Activated CD4-positive, alpha-beta T cell treated with anti-CD3 and anti-CD28 coated beads, Interleukin-2, amount 10 ng/mL, durations not matched to agents 7 days and 5 days (primary cell): Measurements from ENCODE around the gene DNAAF5. TPM values are rescaled to one million over a fixed set of nuclear protein-coding genes. Genes with fewer than 3 reads are reported as not detected.

Experiments used
- CTCF ChIA-PET: fragments of 350-600 bp; sonication (Branson Sonifier 250); formaldehyde crosslinking; loops from one replicate; lab custom pipeline; 2021; ENCODE audit warnings: antibody characterized with exemption; lab: Charles Lee
- POLR2A ChIA-PET: fragments of 350-600 bp; sonication (Branson Sonifier 250); formaldehyde crosslinking; loops from one replicate; lab custom pipeline; 2021; ENCODE audit warnings: antibody characterized with exemption; lab: Charles Lee
- DNase-seq: peaks from one replicate; pipeline ENCODE4 v3.0.0-alpha.2; 2020
- H3K27ac Mint-ChIP-seq: one replicate; pipeline ENCODE4 v1.8.0; 2021; ENCODE audit warnings: mild to moderate bottlenecking, moderate library complexity, mixed read lengths
- H3K27me3 Mint-ChIP-seq: one replicate; pipeline ENCODE4 v1.8.0; 2021; ENCODE audit warnings: mixed read lengths
- H3K36me3 Mint-ChIP-seq: one replicate; pipeline ENCODE4 v1.8.0; 2021; ENCODE audit warnings: low read depth, mixed read lengths
- H3K4me1 Mint-ChIP-seq: one replicate; pipeline ENCODE4 v1.8.0; 2021; ENCODE audit warnings: mixed read lengths
- H3K4me3 Mint-ChIP-seq: one replicate; pipeline ENCODE4 v1.8.0; 2021; ENCODE audit warnings: mild to moderate bottlenecking, moderate library complexity, mixed read lengths
- H3K9me3 Mint-ChIP-seq: one replicate; pipeline ENCODE4 v1.8.0; 2021; ENCODE audit warnings: mixed read lengths
- total RNA-seq, 2 experiments: library from RNA; stranded (reverse); gene quantifications; one replicate each; pipeline ENCODE4 v1.2.3, GENCODE V29; 2021

Gene DNAAF5
- total RNA-seq, 2 experiments from 2014 or later, result 21.0 to 23.8 TPM

DNA sequence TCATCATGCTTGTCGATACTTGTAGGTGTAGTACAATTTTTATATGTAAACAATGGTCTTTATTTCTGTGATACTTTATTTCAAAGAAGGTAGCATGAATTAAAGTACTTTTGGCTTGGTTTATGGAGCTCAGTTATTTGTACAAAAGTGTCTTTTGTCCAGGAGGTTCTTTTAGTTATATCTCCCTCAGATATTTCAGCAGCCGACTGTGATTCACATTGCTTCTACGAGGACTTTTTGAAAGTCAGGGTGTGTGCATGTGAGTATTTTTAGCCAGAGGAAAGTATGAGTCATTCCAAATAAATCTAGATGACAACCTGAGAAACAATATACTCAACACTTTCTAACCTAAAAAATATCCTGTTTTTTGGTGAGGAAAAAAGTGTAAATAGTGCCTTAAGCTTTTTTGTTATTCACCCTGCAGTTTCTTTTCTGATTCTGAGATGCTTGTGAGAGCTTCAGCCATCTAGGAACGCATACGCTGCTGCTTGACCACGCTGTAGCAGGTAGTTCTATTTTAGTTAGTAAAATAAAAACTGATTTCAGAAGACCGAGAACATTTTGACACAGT, 105.2 kb downstream of the DNAAF5 start:
- CTCF ChIA-PET, result interaction anchor here (0.6 to 1.7 kb wide), 4 partner anchors 8 to 17 kb away, joined by 3 to 5 read pairs (median 4); no protein-coding TSS in a partner anchor
- POLR2A ChIA-PET, result interaction anchor here (0.6 kb wide), 1 partner anchor 70 kb away, joined by 3 read pairs; no protein-coding TSS in a partner anchor
- peak; percentile 31 for DNase-seq
- H3K4me3 Mint-ChIP-seq, result peak overlapping the region; percentile 70
- no peaks in the 10 kb centered on the region for H3K9me3 Mint-ChIP-seq
- H3K36me3 Mint-ChIP-seq, result peaks cover 13% of the 10 kb centered on the region
- peak overlapping the region; percentile 95 for H3K27ac Mint-ChIP-seq
- no peaks in the 10 kb centered on the region for H3K27me3 Mint-ChIP-seq
- peaks cover 60% of the 10 kb centered on the region for H3K4me1 Mint-ChIP-seq

DNA sequence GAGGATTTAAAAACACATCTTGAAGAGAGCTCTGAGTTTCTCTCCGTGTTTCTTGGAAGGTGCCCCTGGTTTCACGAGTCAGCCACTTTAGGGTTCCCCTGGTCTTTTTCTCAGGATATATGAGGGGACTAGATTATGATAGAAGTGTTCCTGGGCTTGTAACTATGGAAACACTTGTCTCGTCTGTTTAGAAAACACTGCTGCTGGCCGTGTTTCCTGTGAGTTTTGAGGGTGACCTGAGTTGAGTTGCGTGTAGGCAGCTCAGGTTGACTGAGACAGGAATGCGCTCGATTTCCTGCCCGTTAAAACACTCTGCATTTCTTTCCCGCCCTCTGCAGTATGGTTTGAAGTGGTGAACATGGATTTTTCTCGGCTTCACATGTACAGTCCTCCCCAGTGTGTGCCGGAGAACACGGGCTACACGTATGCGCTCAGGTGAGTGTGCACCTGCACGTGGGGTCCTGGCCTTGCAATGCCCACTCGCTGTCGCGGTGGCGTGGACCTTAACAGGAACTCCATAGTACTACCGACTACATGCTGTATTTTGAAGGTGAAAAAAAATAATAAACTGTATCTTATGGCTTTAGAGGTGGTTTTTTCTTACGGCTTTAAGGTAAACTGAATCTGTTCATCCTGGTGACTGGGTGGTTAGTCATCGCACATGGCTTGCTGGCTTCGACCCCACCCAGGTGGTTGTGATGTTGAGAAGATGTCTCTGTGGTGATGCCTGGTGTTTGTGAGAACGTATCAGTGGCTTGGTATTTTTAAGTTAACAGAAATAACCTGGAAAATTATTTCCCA, 105.9 kb downstream of the DNAAF5 start, which contains the start of gene SUN1:
SUN1 (plus strand) TSS at position 310 of the 801 bp plus-strand sequence; CDS start at position 359, 49 bp downstream.
- Mint-ChIP-seq H3K9me3 (no peaks in the 10 kb centered on the region), H3K4me3 (peak within 1 kb of the TSS; percentile 70), H3K36me3 (peaks cover 13% of the 10 kb centered on the region), H3K27ac (peak within 1 kb of the TSS; percentile 95), H3K4me1 (peaks cover 57% of the 10 kb centered on the region), H3K27me3 (no peaks in the 10 kb centered on the region)
- peak; percentile 81 for DNase-seq
- POLR2A ChIA-PET, result interaction anchor here (0.6 kb wide), 1 partner anchor 69 kb away, joined by 3 read pairs; no protein-coding TSS in a partner anchor
- CTCF ChIA-PET, result interaction anchor here (0.6 to 1.7 kb wide), 6 partner anchors 8 to 570 kb away, joined by 3 to 5 read pairs (median 4); no protein-coding TSS in a partner anchor

DNA sequence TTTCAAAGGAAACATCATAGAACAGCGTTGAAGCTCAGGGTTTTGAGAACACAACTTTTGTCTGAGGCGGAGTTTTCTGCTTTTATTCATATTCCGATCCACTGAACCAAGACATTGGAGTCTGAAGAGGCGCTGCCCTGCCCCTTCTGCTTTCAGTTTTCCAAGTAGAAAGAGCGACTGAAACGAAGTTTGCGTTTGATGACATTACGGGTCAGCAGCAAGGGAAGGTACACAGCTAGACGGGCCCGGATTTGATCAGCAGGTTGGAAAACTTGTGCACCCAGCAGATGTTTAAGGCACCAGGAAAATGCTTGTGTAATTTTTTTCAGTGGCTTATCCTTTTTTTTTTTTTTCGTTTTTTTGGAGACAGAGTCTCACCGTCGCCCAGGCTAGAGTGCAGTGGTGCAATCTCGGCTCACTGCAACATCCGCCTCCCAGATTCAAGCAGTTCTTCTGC, 106.5 kb downstream of the DNAAF5 start:
- CTCF ChIA-PET, result interaction anchor here (0.9 to 1.7 kb wide), 3 partner anchors 16 to 571 kb away, joined by 3 to 4 read pairs (median 4); no protein-coding TSS in a partner anchor
- POLR2A ChIA-PET, result no interaction called here
- Mint-ChIP-seq H3K27me3 (no peaks in the 10 kb centered on the region), H3K9me3 (no peaks in the 10 kb centered on the region), H3K27ac (peak overlapping the region; percentile 95), H3K4me1 (peaks cover 57% of the 10 kb centered on the region), H3K36me3 (peaks cover 13% of the 10 kb centered on the region), H3K4me3 (peak overlapping the region; percentile 70)
- no peak for DNase-seq

DNA sequence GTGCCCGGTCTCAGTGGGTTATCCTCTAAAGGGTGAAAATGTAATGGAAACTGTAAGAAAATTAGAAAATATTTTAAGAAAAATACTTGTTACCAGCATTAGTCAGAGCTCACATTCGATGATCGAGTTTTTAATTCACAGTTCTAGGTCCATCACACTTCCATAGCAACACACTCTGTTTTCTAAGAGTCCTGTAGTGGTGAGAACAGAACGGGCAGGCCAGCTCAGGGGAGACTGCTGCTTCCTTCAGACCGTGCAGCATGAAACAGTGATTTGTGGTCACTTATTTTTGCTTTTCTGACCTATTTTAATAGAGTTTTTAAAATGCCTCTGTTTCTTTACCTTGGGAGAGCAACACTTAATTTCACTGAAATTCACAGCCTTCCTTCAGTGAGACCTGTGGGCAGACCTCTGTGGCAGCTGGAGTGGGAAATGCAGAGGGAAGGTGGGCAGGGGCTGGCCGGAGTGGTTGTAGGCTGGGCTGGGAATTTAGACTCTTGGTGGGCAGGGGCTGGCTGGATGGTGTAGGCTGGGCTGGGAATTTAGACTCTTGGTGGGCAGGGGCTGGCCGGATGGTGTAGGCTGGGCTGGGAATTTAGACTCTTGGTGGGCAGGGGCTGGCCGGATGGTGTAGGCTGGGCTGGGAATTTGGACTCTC, 107.2 kb downstream of the DNAAF5 start:
- Mint-ChIP-seq H3K4me1 (peaks cover 53% of the 10 kb centered on the region), H3K27ac (peak overlapping the region; percentile 95), H3K4me3 (no peak overlapping the region), H3K9me3 (no peaks in the 10 kb centered on the region), H3K27me3 (no peaks in the 10 kb centered on the region), H3K36me3 (peaks cover 15% of the 10 kb centered on the region)
- no peak for DNase-seq
- ChIA-PET CTCF (interaction anchor here (1.4 to 1.7 kb wide), 2 partner anchors 15 to 27 kb away, joined by 4 read pairs; no protein-coding TSS in a partner anchor), POLR2A (interaction anchor here (0.6 kb wide), 1 partner anchor 238 kb away, joined by 3 read pairs; no protein-coding TSS in a partner anchor)

DNA sequence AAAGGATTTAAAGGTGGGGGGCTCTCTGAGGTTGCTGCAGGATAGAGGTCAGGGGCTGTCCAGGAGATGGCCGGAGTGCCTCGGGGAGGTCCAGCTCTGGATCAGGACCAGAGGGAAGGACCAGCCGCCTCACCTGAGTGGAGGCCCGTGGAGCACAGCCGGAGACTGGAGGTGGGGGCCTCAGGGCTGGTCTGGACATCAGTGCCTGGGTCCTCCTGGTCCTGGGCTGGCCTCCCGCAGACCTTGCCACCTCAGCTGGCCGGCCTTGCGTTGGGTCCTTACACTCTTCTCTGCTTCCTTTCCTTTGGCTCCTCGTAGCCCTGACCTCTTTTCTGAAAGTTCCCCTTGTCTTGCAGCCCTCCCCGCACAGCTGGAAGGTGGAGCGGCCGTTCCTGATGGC, 107.8 kb downstream of the DNAAF5 start:
- Mint-ChIP-seq H3K36me3 (peaks cover 19% of the 10 kb centered on the region), H3K27ac (no peak overlapping the region), H3K4me3 (no peak overlapping the region), H3K9me3 (no peaks in the 10 kb centered on the region), H3K27me3 (no peaks in the 10 kb centered on the region), H3K4me1 (peaks cover 49% of the 10 kb centered on the region)
- no peak for DNase-seq
- ChIA-PET CTCF (no interaction called here), POLR2A (no interaction called here)

DNA sequence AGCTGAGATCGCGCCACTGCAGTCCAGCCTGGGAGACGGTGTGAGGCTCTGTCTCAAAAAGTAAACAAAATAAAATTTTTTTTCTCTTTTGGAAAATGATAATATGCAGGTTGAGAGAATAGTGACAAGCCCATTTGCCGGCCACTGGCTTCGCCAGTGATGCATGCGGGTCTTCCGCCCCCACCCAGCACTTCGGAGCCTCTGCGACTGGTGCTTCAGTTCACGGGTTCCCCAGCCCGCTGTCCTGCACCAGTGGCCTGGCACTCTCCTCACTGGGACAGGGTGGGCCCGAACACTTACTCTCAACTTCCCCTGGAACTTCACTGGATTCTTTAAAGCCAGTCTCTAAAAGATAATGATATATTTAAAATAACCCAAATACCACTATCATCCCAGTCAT, 108.5 kb downstream of the DNAAF5 start:
- Mint-ChIP-seq H3K36me3 (peaks cover 24% of the 10 kb centered on the region), H3K4me3 (no peak overlapping the region), H3K4me1 (peaks cover 47% of the 10 kb centered on the region), H3K27me3 (no peaks in the 10 kb centered on the region), H3K9me3 (no peaks in the 10 kb centered on the region), H3K27ac (no peak overlapping the region)
- no peak for DNase-seq
- CTCF ChIA-PET, result no interaction called here
- POLR2A ChIA-PET, result no interaction called here

DNA sequence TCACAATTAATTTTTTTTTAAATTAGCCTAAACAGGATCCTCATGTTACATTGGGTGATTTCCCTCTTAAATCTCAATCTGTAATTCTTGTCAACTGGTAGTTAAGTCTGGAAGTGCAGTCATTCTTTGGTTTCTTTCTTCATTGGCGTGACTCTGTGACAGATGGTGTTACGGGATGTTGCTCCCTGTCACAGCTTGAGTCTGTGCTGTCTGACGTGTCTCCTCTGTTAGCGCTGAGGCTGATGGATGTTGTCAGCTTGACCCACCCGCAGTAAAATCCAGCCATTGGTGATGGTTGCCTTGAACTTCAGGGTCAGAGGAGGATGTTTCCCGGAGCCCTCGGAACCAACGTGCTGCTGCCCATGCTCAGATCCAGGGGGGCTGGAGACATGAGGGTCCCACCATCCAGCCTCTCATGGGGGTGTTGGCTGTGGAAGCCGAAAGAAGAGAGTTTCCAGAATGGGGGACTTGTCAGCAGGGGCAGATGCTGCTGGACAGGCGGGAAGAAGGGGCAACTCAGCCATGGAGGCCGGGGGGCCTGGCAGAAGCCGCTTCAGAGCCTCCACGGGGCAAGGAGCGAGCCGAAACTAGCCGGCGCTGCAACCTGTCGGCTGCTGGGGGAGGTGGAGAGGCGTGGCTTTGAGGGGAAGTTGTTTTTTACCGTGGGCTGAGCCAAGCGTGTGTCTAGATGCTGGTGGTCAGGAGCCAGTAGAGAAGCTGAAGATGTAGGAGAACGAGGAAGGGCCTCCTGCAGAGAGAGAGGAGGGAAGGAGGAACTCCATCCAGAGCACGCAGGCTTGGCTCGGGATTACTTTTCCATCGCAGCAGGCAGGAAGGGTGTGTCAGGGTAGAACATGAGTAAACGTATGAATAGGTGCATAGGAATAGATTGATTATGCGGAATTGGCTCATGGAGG, 109.2 kb downstream of the DNAAF5 start:
- Mint-ChIP-seq H3K27ac (peak overlapping the region; percentile 38), H3K9me3 (no peaks in the 10 kb centered on the region), H3K4me3 (no peak overlapping the region), H3K4me1 (peaks cover 40% of the 10 kb centered on the region), H3K27me3 (no peaks in the 10 kb centered on the region), H3K36me3 (peaks cover 25% of the 10 kb centered on the region)
- ChIA-PET CTCF (interaction anchor here (1.1 to 1.3 kb wide), 2 partner anchors 19 to 37 kb away, joined by 3 to 4 read pairs; no protein-coding TSS in a partner anchor), POLR2A (no interaction called here)
- no peak for DNase-seq

Other genes with a start within 250 kb of the DNAAF5 start
- gene PDGFA, start 206.9 kb upstream of the DNAAF5 start, total RNA-seq, result under 1 TPM; 0.37 to 0.46 TPM
- 10 to 100 TPM; 29.8 to 32.5 TPM for gene PRKAR1B, start 582 bp downstream of the DNAAF5 start, total RNA-seq
- gene SUN1, start 105.8 kb downstream of the DNAAF5 start, total RNA-seq, result 10 to 100 TPM; 76.8 to 78.5 TPM
- gene GET4, start 149.9 kb downstream of the DNAAF5 start, total RNA-seq, result 10 to 100 TPM; 32.1 to 36.3 TPM
- gene ADAP1, start 228.0 kb downstream of the DNAAF5 start, total RNA-seq, result 10 to 100 TPM; 12.4 to 13.5 TPM
- gene COX19, start 248.8 kb downstream of the DNAAF5 start, total RNA-seq, result 10 to 100 TPM; 18.2 to 20.1 TPM